Mesenchymal stem cell (in vitro differentiated cells and primary cell): ENCODE results near the gene UGT2A3.
"Not testable (repeated sequence)": the region's sequence is repeated elsewhere in the genome, so short reads cannot be mapped to it uniquely, and the experiment has no call there.

Experiments
- DNase-seq: peaks from one replicate; pipeline ENCODE4 v3.0.0-alpha.2; 2013
- H2AFZ ChIP-seq: one replicate; pipeline ENCODE4 v1.6.1; 2013; ENCODE audit warnings: low read depth, mild to moderate bottlenecking, control low read depth, inconsistent platforms, low read length, moderate library complexity
- H2AK5ac ChIP-seq: 2 replicates; pipeline ENCODE4 v1.6.1; 2013; ENCODE audit warnings: low read length, moderate library complexity, mild to moderate bottlenecking, inconsistent platforms; ENCODE audit not compliant: severe bottlenecking
- H2BK120ac ChIP-seq: one replicate; pipeline ENCODE4 v1.6.1; 2013; ENCODE audit warnings: low read depth, mild to moderate bottlenecking, inconsistent platforms, low read length, moderate library complexity
- H2BK12ac ChIP-seq, 2 experiments: one replicate each; pipeline ENCODE4 v1.6.1; 2013; ENCODE audit warnings: inconsistent platforms in 2 of 2, low read length in 2 of 2, mild to moderate bottlenecking in 2 of 2, moderate library complexity in 2 of 2, control low read depth in 1 of 2
- H2BK15ac ChIP-seq: one replicate; pipeline ENCODE4 v1.6.1; 2013; ENCODE audit warnings: mild to moderate bottlenecking, low read depth, inconsistent platforms; ENCODE audit not compliant: poor library complexity, severe bottlenecking
- H2BK5ac ChIP-seq: 2 replicates; pipeline ENCODE4 v1.6.1; 2013; ENCODE audit warnings: low read depth, mild to moderate bottlenecking, low read length, control low read depth, inconsistent platforms; ENCODE audit not compliant: poor library complexity, severe bottlenecking
- H3K14ac ChIP-seq, 2 experiments: one replicate each; pipeline ENCODE4 v1.6.1; 2013; ENCODE audit warnings: inconsistent platforms in 2 of 2, low read length in 2 of 2, control low read depth in 1 of 2, mild to moderate bottlenecking in 1 of 2, moderate library complexity in 1 of 2
- H3K18ac ChIP-seq, 2 experiments: one replicate each; pipeline ENCODE4 v1.6.1; 2013; ENCODE audit warnings: inconsistent platforms in 2 of 2, low read length in 2 of 2, control low read depth in 1 of 2, low read depth in 1 of 2, mild to moderate bottlenecking in 1 of 2
- H3K23ac ChIP-seq, 2 experiments: one replicate each; pipeline ENCODE4 v1.6.1; 2013; ENCODE audit warnings: inconsistent platforms in 2 of 2, low read length in 2 of 2, mild to moderate bottlenecking in 2 of 2, moderate library complexity in 2 of 2, control low read depth in 1 of 2
- H3K27ac ChIP-seq: 2 replicates; pipeline ENCODE4 v1.5.1; 2013; ENCODE audit warnings: mild to moderate bottlenecking, moderate library complexity, low read length, control low read depth, inconsistent platforms; ENCODE audit not compliant: poor library complexity, severe bottlenecking
- H3K27me3 ChIP-seq, 2 experiments: 2 replicates each; pipeline versions ENCODE4 v1.6.1 to v1.7.0; 2013; ENCODE audit warnings: low read length in 2 of 2, mild to moderate bottlenecking in 2 of 2, moderate library complexity in 2 of 2, control low read depth in 1 of 2, inconsistent platforms in 1 of 2; ENCODE audit not compliant: control insufficient read depth in 1 of 2, insufficient read depth in 1 of 2
- H3K36me3 ChIP-seq, 2 experiments: 2 replicates each; pipeline versions ENCODE4 v1.6.1 to v1.7.0; 2013; ENCODE audit warnings: low read length in 2 of 2, control low read depth in 1 of 2, inconsistent platforms in 1 of 2, low read depth in 1 of 2, mild to moderate bottlenecking in 1 of 2; ENCODE audit not compliant: insufficient read depth in 2 of 2, control insufficient read depth in 1 of 2
- H3K4ac ChIP-seq, 2 experiments: one replicate each; pipeline ENCODE4 v1.6.1; 2013; ENCODE audit warnings: inconsistent platforms in 2 of 2, low read length in 2 of 2, mild to moderate bottlenecking in 2 of 2, moderate library complexity in 2 of 2, control low read depth in 1 of 2, low read depth in 1 of 2
- H3K4me1 ChIP-seq: 2 replicates; pipeline ENCODE4 v1.6.1; 2013; ENCODE audit warnings: low read depth, low read length, control low read depth; ENCODE audit not compliant: control insufficient read depth, insufficient read depth
- H3K4me2 ChIP-seq: 2 replicates; pipeline ENCODE4 v1.6.1; 2013; ENCODE audit warnings: low read length, mild to moderate bottlenecking, inconsistent platforms; ENCODE audit not compliant: poor library complexity, severe bottlenecking
- H3K4me3 ChIP-seq, 2 experiments: 2 replicates each; pipeline versions ENCODE4 v1.5.1 to v1.7.0; 2013; ENCODE audit warnings: low read length in 2 of 2, mild to moderate bottlenecking in 2 of 2, control low read depth in 1 of 2, low read depth in 1 of 2; ENCODE audit not compliant: insufficient read depth in 1 of 2
- H3K79me1 ChIP-seq: replicated peaks from 2 replicates; pipeline ENCODE4 v1.6.1; 2013; ENCODE audit warnings: mild to moderate bottlenecking, control low read depth, low read length, inconsistent platforms; ENCODE audit not compliant: poor library complexity, severe bottlenecking
- H3K9ac ChIP-seq: 2 replicates; pipeline ENCODE4 v1.7.0; 2013; ENCODE audit warnings: mild to moderate bottlenecking, low read length, moderate library complexity
- H3K9me3 ChIP-seq: 2 replicates; pipeline ENCODE4 v1.7.0; 2013; ENCODE audit warnings: mild to moderate bottlenecking, low read length; ENCODE audit not compliant: control insufficient read depth
- H4K8ac ChIP-seq: one replicate; pipeline ENCODE4 v1.6.1; 2013; ENCODE audit warnings: inconsistent platforms, mild to moderate bottlenecking, low read length, moderate library complexity
- H4K91ac ChIP-seq: one replicate; pipeline ENCODE4 v1.6.1; 2013; ENCODE audit warnings: mild to moderate bottlenecking, low read length, inconsistent platforms
- WGBS: methylation state at CpG from one replicate; pipeline ENCODE4 v1.1.7; 2013; ENCODE audit warnings: mixed read lengths; 5-methylcytosine and 5-hydroxymethylcytosine counted together

Gene UGT2A3

GRCh38 chr4:68929076-68929737 lies 22.4 kb downstream of the UGT2A3 start:
- no peak for DNase-seq
- no peak overlapping the region for H3K9ac ChIP-seq
- whole genome bisulfite sequencing, result no CpG with 5 or more reads among the region's 3 CpGs
- no peak overlapping the region for H2BK15ac ChIP-seq
- no peak overlapping the region for H3K14ac ChIP-seq
- no peaks in the 10 kb centered on the region for H3K9me3 ChIP-seq
- H4K91ac ChIP-seq, result no peak overlapping the region
- H2BK12ac ChIP-seq, result no peak overlapping the region
- H3K4me2 ChIP-seq, result no peak overlapping the region
- H3K4ac ChIP-seq, result no peak overlapping the region
- no peak overlapping the region for H2BK5ac ChIP-seq
- H3K4me3 ChIP-seq, result no peak overlapping the region
- no peaks in the 10 kb centered on the region for H3K36me3 ChIP-seq
- no peak overlapping the region for H4K8ac ChIP-seq
- no peak overlapping the region for H3K27ac ChIP-seq
- H3K79me1 ChIP-seq, result no peaks in the 10 kb centered on the region
- no peak overlapping the region for H2BK120ac ChIP-seq
- H3K4me1 ChIP-seq, result no peaks in the 10 kb centered on the region
- no peak overlapping the region for H2AFZ ChIP-seq
- no peak overlapping the region for H2AK5ac ChIP-seq
- H3K27me3 ChIP-seq, result no peaks in the 10 kb centered on the region
- H3K18ac ChIP-seq, result no peak overlapping the region
- H3K23ac ChIP-seq, result no peak overlapping the region

GRCh38 chr4:68927165-68927564 lies 24.4 kb downstream of the UGT2A3 start:
- no peak overlapping the region for H3K4me2 ChIP-seq
- H2BK12ac ChIP-seq, result no peak overlapping the region
- peak; percentile 59 for DNase-seq
- no peak overlapping the region for H4K8ac ChIP-seq
- H3K14ac ChIP-seq, result no peak overlapping the region
- no peak overlapping the region for H3K18ac ChIP-seq
- no peak overlapping the region for H3K4ac ChIP-seq
- H3K9me3 ChIP-seq, result no peaks in the 10 kb centered on the region
- no peak overlapping the region for H2AFZ ChIP-seq
- H3K9ac ChIP-seq, result no peak overlapping the region
- no peaks in the 10 kb centered on the region for H3K36me3 ChIP-seq
- H3K4me1 ChIP-seq, result no peaks in the 10 kb centered on the region
- no peak overlapping the region for H2BK15ac ChIP-seq
- no peak overlapping the region for H3K23ac ChIP-seq
- H3K4me3 ChIP-seq, result no peak overlapping the region
- WGBS, result no CpG with 5 or more reads among the region's 3 CpGs
- no peaks in the 10 kb centered on the region for H3K27me3 ChIP-seq
- no peak overlapping the region for H4K91ac ChIP-seq
- no peak overlapping the region for H2BK5ac ChIP-seq
- H3K79me1 ChIP-seq, result no peaks in the 10 kb centered on the region
- H3K27ac ChIP-seq, result no peak overlapping the region
- no peak overlapping the region for H2BK120ac ChIP-seq
- H2AK5ac ChIP-seq, result no peak overlapping the region

- not testable (repeated sequence) for H3K14ac ChIP-seq, H4K91ac ChIP-seq, H3K4me1 ChIP-seq, H2BK15ac ChIP-seq, H3K27ac ChIP-seq, H3K9me3 ChIP-seq, H3K4me3 ChIP-seq, H4K8ac ChIP-seq, H3K4me2 ChIP-seq, H2BK12ac ChIP-seq, H3K79me1 ChIP-seq, H3K4ac ChIP-seq, H3K36me3 ChIP-seq, DNase-seq, H2AK5ac ChIP-seq, H3K23ac ChIP-seq, H3K27me3 ChIP-seq, H2AFZ ChIP-seq, H2BK5ac ChIP-seq, H2BK120ac ChIP-seq, H3K9ac ChIP-seq, H3K18ac ChIP-seq
- 67% methylated on average over 3 of the region's 5 CpGs for WGBS
Observed at GRCh38 chr4:68922202-68922601, 29.4 kb downstream of the UGT2A3 start.

GRCh38 chr4:68921051-68921450 lies 30.6 kb downstream of the UGT2A3 start:
- Histone ChIP-seq H2BK15ac (no peak overlapping the region), H3K4me1 (no peaks in the 10 kb centered on the region), H3K4me2 (no peak overlapping the region), H2BK12ac (no peak overlapping the region), H3K9me3 (no peaks in the 10 kb centered on the region), H3K4me3 (no peak overlapping the region), H3K14ac (no peak overlapping the region), H2BK5ac (no peak overlapping the region), H3K79me1 (no peaks in the 10 kb centered on the region), H3K18ac (no peak overlapping the region), H3K4ac (no peak overlapping the region), H3K27me3 (no peaks in the 10 kb centered on the region), H2AFZ (no peak overlapping the region), H3K9ac (no peak overlapping the region), H3K23ac (no peak overlapping the region), H2AK5ac (no peak overlapping the region), H3K36me3 (no peaks in the 10 kb centered on the region), H3K27ac (no peak overlapping the region), H2BK120ac (no peak overlapping the region), H4K91ac (no peak overlapping the region), H4K8ac (no peak overlapping the region)
- DNase-seq, result no peak
